Measurements from ENCODE around the gene TULP3. TPM values are rescaled to one million over a fixed set of nuclear protein-coding genes. Genes with fewer than 3 reads are reported as not detected.

Gene TULP3
- total and polyA plus RNA-seq, 8 donors = 4.1 to 9.0 (median 6.0) TPM

- no peak for ATAC-seq
- WGBS, 2 donors = 94 to 95% methylated on average over 8 of the region's 8 CpGs
- Histone ChIP-seq H3K27ac (no peak overlapping the region), H3K4me3 (no peak overlapping the region), H3K27me3 (no peaks in the 10 kb centered on the region), H3K9me3 (no peaks in the 10 kb centered on the region), H3K4me1 (no peaks in the 10 kb centered on the region), H3K36me3 (no peaks in the 10 kb centered on the region)
- TF ChIP-seq CTCF (IDR thresholded peaks at IDR 0.05) = no peak
- DNase-seq = no peak
- no peak for FAIRE-seq
- intact Hi-C loops (cut with DNase I) = no loop called here
These were observed 10.0 kb downstream of the TULP3 start for GRCh38 chr12:2900642-2901041.

- Histone ChIP-seq H3K4me1 (no peaks in the 10 kb centered on the region), H3K36me3 (no peaks in the 10 kb centered on the region), H3K27ac (no peak overlapping the region), H3K9me3 (no peaks in the 10 kb centered on the region), H3K27me3 (no peaks in the 10 kb centered on the region), H3K4me3 (no peak overlapping the region)
- TF ChIP-seq CTCF (IDR thresholded peaks at IDR 0.05) = no peak
- 7 to 9% methylated on average over 4 of the region's 4 CpGs for WGBS, 2 donors
- DNase-seq = peak in 1 of 6 donors; percentile 19
- intact Hi-C loops (cut with DNase I) = no loop called here
- no peak for FAIRE-seq
- peak; percentile 50 to 94 (median 73) for ATAC-seq
These were observed 11.7 kb downstream of the TULP3 start for GRCh38 chr12:2902272-2902880.

GRCh38 chr12:2904260-2904659 is 13.6 kb downstream of the TULP3 start:
- Histone ChIP-seq H3K9me3 (no peaks in the 10 kb centered on the region), H3K4me3 (no peak overlapping the region), H3K27ac (no peak overlapping the region), H3K4me1 (peaks cover 0 to 4% (median 0%) of the 10 kb centered on the region in 3 donors), H3K27me3 (no peaks in the 10 kb centered on the region), H3K36me3 (no peaks in the 10 kb centered on the region)
- no peak for TF ChIP-seq CTCF (IDR thresholded peaks at IDR 0.05)
- intact Hi-C loops (cut with DNase I) = no loop called here
- ATAC-seq = no peak
- 94 to 100% methylated on average over 2 of the region's 2 CpGs for WGBS, 2 donors
- no peak for DNase-seq
- FAIRE-seq = no peak

- Histone ChIP-seq H3K27ac (no peak overlapping the region), H3K4me1 (peaks cover 0 to 4% (median 0%) of the 10 kb centered on the region in 3 donors), H3K36me3 (peaks cover 0 to 6% (median 3%) of the 10 kb centered on the region in 3 donors), H3K27me3 (no peaks in the 10 kb centered on the region), H3K4me3 (no peak overlapping the region), H3K9me3 (no peaks in the 10 kb centered on the region)
- 95 to 99% methylated on average over 3 of the region's 3 CpGs for WGBS, 2 donors
- intact Hi-C loops (cut with DNase I) = no loop called here
- FAIRE-seq (no peak), ATAC-seq (no peak), DNase-seq (no peak)
- TF ChIP-seq CTCF (IDR thresholded peaks at IDR 0.05) = no peak
These were observed 21.5 kb downstream of the TULP3 start for GRCh38 chr12:2912216-2912575.

- no peaks in the 10 kb centered on the region for H3K4me1 ChIP-seq
- 90 to 95% methylated on average over 2 of the region's 2 CpGs for WGBS, 2 donors
- no peaks in the 10 kb centered on the region for H3K9me3 ChIP-seq
- intact Hi-C loops (cut with DNase I) = no loop called here
- no peak for ATAC-seq
- peaks cover 3 to 17% (median 4%) of the 10 kb centered on the region in 3 donors for H3K36me3 ChIP-seq
- H3K4me3 ChIP-seq = no peak overlapping the region
- H3K27me3 ChIP-seq = no peaks in the 10 kb centered on the region
- no peak for TF ChIP-seq CTCF (IDR thresholded peaks at IDR 0.05)
- no peak for FAIRE-seq
- no peak overlapping the region for H3K27ac ChIP-seq
- no peak for DNase-seq
These were observed 28.6 kb downstream of the TULP3 start for GRCh38 chr12:2919249-2919648.
